ENCODE data around the gene NUCB1.

- TF ChIP-seq POLR2A (IDR thresholded peaks at IDR 0.05) (peak in 1 of 3 donors; percentile 18), CTCF (IDR thresholded peaks at IDR 0.05 in 8 of 11, conservative IDR thresholded peaks at IDR 0.05 in 3 of 11) (no peak)
Measured at GRCh38 chr19:48967346-48968178, 67.5 kb downstream of the NUCB1 start.

All from spleen (tissue), 7 donors.